GM19372 (cell line): Measurements from ENCODE around the gene KIF12.

ENCODE experiments used
- ATAC-seq: cut with Tn5 transposase; IDR thresholded peaks from one replicate; pipeline ENCODE4 v1.9.1; 2021; ENCODE audit warnings: mild to moderate bottlenecking, low read depth, moderate library complexity; ENCODE audit not compliant: unreplicated experiment

The KIF12 gene

GRCh38 chr9:114108016-114108833 is 9.1 kb upstream of the KIF12 start:
- peak; percentile 77 for ATAC-seq

GRCh38 chr9:114107286-114108001 is 8.4 kb upstream of the KIF12 start:
- no peak for ATAC-seq

GRCh38 chr9:114105236-114105635 is 6.1 kb upstream of the KIF12 start:
- no peak for ATAC-seq

- ATAC-seq = no peak
These were observed 3.4 kb upstream of the KIF12 start for GRCh38 chr9:114102484-114102883.

GRCh38 chr9:114100536-114100935 is 1.4 kb upstream of the KIF12 start:
- ATAC-seq = no peak

GRCh38 chr9:114099669-114100270 is 678 bp upstream of the KIF12 start:
- no peak for ATAC-seq

GRCh38 chr9:114098021-114098935 is 814 bp downstream of the KIF12 start:
- ATAC-seq = no peak

- ATAC-seq = no peak
These were observed 1.5 kb downstream of the KIF12 start for GRCh38 chr9:114097613-114098020.

GRCh38 chr9:114096866-114097612 is 2.1 kb downstream of the KIF12 start:
- ATAC-seq = no peak

- ATAC-seq = no peak
These were observed 3.0 kb downstream of the KIF12 start for GRCh38 chr9:114096041-114096511.

- no peak for ATAC-seq
These were observed 4.1 kb downstream of the KIF12 start for GRCh38 chr9:114094971-114095370.

- ATAC-seq = no peak
These were observed 5.2 kb downstream of the KIF12 start for GRCh38 chr9:114093761-114094505.

- no peak for ATAC-seq
These were observed 6.0 kb downstream of the KIF12 start for GRCh38 chr9:114093031-114093471.

GRCh38 chr9:114092336-114092735 is 6.8 kb downstream of the KIF12 start:
- ATAC-seq = no peak

- ATAC-seq = no peak
These were observed 7.4 kb downstream of the KIF12 start for GRCh38 chr9:114091711-114092110.

GRCh38 chr9:114090798-114091197 is 8.3 kb downstream of the KIF12 start:
- ATAC-seq = no peak

GRCh38 chr9:114089206-114089840 is 9.8 kb downstream of the KIF12 start:
- no peak for ATAC-seq

- ATAC-seq = no peak
These were observed 10.4 kb downstream of the KIF12 start for GRCh38 chr9:114088571-114089170.
